NCI-H345 treated with DMSO at 0.1 percent for 48 hours (cell line): ENCODE measurements around the gene KCTD14.
A peak's percentile ranks its signal among the peaks of the same experiment; 100 is the strongest.
"Not testable (repeated sequence)": the region's sequence is repeated elsewhere in the genome, so short reads cannot be mapped to it uniquely, and the experiment has no call there.

Source experiments
- DNase-seq: peaks from one replicate; lab custom pipeline; 2025; ENCODE audit not compliant: unreplicated experiment; lab: John Stamatoyannopoulos, UW

Gene KCTD14

DNA sequence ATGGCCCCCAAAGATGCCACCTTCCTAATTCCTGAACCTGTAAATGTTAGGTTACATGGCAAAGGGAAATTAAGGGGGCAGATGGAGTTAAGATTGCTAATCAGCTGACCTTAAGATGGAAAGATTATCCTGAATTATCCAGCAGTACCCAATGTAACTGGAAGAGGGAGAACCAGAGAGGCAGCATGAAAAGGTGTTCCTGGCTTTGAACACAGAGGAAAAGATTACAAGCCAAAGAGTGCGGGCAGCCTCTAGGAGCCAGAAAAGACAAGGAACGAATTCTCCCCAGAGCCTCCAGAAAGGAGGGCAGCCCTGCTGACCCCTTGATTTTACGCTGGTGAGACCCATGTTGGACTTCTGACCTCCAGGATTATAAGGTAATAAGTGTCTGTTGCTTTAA is 25.5 kb upstream of the KCTD14 start:
- no peak for DNase-seq

DNA sequence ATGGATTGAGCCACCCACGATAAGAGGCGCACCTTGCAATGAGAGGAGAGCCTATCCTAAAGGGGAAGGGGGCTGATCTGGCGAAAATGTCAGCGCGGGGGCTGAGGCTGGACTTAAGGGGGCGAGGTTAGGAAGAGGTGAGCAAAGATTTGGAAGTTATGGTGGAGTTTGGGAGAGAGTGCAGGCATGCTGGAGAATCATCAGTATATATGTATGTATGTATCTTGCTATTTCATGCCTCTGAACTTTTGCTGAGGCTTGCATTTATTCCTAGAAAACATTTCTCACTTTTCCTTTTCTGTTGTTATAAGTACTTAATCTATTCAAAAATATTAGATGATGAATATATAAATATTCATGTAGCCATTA is 23.4 kb upstream of the KCTD14 start:
- no peak for DNase-seq

DNA sequence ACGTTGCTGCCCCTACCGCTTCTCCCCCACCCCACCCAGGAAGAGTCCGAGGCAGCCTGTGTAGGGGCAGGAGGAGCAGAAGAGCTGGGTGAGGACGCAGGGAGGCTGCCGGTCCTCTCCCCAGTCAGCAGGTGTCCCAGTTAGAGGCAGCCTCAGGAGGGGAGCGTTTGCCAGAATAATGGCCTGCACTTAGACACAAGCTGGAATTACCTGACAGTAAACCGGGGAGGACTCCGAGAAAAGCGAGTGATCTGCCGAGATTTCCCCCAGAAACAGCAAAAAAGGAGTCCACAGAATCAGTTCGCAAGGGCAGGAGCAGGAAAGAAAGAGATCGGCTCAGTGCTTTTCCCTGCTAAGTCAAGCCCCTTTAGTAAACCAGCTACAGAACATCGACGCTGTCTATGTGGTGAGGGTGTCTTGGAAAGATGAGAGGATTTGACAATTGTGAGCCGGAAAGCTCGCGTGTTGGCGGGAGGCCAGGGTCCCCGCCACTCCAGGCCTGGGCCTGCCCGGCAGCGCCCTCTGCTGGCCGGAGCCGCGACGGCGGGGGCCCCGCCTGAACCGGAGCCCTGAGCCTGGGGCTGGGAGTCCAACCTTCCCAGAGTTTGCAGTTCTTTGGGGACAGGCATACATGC is 22.9 kb upstream of the KCTD14 start:
- DNase-seq: peak; percentile 79

DNA sequence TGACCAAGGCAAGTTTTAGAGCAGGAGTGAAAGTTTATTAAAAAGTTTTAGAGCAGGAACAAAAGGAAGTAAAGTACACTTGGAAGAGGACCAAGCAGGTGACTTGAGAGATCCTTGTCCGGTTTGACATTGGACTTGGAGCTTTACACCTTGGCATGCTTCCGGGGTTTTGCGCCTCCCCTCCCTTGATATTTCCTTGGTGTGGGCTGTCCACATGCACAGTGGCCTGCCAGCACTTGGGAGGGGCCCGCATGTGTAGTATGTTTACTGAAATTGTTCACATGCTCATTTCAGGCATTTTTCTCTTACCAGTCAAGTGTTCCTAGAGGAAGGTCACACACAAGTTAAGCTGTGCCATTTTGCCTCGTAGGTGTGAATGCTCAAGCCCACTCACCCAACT is 21.6 kb upstream of the KCTD14 start:
- DNase-seq: no peak

DNA sequence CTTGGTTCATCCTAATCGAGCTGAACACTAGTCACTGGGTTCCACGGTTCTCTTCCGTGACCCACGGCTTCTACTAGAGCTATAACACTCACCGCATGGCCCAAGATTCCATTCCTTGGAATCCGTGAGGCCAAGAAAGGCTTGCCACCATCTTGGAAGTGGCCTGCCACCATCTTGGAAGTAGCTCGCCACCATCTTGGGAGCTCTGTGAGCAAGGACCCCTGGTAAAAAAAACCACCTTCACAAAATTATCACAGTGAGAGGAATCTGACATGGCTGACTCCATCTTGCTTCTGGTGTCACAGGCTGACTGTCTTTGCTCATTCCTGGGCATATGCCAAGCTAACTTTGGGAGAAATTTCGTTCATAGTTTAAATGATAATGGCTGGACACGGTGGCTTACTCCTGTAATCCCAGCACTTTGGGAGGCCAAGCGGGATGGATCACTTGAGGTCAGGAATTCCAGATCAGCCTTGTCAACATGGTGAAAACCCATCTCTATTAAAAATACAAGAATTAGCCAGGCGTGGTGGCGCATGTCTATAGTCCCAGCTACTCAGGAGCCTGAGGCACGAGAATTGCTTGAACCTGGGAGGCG is 18.9 kb upstream of the KCTD14 start:
- no peak for DNase-seq

DNA sequence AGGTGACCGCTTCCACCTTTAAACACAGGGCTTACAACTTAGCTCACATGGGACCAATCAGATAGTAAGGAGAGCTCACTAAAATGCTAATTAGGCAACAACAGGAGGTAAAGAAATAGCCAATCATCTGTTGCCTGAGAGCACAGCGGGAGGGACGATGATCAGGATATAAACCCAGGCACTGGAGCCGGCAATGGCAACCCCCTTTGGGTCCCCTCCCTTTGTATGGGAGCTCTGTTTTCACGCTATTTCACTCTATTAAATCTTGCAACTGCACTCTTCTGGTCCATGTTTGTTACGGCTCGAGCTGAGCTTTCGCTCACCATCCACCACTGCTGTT is 18.3 kb upstream of the KCTD14 start:
- DNase-seq: not testable (repeated sequence)

DNA sequence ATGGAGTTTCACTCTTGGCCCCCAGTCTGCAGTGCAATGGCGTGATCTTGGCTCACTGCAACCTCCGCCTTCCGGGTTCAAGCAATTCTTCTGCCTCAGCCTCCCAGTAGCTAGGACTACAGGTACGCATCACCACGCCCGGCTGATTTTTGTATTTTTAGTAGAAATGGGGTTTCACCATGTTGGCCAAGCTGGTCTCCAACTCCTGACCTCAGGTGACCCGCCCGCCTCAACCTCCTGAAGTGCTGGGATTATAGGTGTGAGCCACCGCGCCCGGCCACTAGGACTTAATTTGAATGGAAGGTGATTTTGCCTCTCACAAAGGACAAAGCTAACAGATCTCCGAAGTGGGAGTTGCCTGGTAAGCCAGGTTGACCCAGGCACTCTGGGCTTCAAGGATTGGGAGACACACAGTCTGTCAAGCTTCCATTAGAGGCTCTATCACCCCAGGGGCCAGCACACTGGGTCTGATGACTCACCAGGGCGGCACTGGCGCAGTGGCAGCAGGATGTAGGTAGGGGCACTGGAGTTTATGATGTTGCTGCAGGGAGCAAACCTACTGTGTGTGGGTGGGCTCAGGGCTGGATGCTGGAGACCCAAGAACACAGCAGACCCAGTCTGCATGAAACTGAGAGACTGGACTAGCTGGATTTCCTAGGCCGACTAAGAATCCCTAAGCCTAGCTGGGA is 17.8 kb upstream of the KCTD14 start:
- DNase-seq: no peak

DNA sequence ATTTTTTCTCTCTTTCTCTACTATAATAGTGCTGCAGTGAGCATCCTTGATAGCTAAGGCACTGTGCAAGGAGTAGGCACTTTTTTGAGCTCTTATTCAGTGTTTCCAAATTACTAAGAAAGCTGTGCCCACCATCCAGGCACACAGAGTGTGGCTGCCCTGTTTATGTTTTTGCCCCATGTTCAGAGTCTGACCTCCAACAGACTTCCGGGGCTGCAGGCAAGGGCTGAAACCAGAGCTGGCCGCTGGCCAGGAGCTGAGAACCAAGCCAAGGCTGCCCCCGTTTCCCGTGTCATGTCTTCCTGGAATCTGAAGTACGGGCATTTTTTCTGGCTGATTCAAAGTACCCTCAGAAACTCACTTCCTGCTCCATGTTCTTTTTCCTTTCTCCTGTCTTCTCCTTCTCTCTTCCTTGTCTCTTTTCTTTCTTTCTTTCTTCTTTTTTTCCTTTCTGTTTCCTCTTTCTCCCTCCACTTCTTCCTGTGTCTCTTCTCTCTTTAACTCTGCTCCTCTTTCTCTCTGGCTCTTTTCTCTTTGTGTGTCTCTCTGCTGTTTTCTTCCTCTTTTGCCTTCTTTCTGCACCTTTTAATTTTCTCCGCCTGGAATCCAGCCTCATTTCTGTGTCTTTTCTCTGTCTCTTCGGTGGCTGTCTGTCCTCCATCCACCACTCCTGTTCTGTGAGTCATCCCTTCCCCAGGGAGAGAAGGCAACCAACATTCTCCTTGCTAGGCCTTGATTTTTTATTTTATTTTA is 17.0 kb upstream of the KCTD14 start:
- DNase-seq: peak; percentile 45

DNA sequence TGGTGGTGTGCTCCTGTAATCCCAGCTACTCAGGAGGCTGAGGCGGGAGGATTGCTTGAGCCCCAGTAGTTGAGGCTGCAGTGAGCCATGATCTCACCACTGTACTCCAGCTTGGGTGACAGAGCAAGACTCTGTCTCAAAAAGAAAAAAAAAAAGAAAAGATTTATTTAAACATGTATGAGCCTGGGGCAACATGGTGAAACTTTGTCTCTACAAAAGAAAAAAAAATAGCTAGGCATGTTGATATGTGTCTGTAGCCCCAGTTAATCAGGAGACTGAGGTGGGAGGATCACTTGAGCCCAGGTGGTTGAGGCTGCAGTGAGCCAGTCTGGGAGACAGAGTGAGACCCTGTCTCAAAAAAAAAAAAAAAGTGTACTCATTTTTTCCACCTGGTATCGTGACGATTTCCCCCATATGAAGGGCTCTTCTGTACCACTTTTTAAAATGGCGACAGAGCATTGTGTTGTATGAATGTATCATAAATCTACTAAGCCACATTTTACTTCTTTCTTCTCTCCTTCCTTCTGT is 16.4 kb upstream of the KCTD14 start:
- peak; percentile 45 for DNase-seq

DNA sequence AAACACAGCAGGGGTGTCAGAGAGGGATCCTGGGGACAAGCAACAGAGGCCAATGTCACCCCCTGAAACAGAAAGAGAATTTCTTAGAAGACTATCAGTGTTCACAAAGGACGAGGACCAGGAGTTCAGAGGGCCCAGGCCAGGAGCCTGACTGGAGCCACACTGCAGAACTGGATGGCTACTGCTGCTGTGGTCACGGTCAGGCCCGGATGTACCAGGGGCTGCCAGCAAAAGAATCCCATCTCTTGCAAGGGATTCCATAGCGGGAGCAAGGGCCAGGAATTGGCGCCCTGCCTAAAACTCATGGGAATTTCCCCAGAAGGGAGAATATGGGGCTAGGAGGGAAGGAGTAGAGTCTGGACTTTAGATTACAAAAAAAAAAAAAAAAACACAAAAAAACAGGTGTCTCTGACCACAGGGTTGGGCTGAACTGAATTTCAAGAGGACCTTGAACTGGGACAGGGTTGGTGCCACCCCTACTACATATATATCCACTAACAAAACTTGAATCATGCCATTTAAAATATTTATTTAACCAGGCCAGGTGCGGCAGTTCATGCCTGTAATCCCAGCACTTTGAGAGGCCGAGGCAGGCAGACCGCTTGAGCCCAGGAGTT is 15.7 kb upstream of the KCTD14 start:
- DNase-seq: no peak

DNA sequence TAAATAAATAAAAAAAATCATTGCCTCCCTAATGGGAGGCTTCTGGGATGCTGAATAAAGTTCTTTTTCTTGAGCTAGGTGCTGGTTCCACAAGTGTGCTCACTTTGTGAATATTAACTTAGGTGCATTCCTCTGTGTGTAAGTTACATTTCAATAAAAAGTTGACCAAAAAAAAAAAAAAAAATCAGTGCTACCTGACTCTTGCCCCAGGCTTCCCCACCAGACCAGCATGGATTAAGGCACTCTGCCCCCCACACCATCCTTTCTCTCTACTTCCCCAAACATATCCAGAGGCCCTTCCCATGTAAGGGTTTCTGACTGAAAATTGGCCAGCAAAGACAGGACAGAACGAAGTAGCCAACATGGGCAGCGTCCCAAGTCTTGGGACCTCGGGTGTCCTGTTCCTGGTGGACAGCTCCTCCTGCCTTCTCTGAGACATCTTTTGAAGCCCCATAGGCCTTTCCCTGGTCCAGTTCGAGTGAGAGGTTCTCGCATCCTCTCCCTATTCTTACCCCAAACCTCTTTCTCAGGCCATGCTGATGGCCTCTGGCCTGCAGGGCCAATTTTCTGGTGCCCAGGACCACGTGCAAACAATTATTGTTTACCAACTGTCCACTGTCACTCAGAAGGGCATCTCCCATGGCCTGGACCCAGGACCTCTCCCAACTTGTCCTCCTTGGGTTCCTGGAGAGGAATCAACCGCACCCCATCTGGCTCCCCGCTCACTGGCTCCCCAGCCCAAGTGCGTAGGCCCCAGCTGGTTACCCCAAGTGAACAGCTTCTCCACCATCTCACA is 14.9 kb upstream of the KCTD14 start:
- no peak for DNase-seq

DNA sequence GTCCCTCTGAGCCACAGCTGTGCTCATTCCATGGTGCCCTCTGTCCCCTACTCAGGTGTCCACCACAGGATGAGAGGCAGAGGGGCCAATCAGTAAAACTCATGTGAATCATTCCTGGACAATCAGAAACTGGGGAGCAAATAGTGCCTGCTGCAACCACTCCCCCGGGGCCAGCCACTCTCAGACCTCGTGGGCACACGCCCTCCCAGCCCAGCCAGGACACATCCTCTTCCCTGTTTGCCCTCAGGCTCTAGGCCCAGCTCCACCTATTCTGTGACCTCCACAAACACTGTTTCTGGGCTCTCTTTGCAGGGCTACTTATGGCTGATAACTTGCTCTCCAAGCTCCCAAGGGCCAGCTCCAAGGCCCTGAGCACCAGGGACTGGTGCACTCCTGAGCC is 14.0 kb upstream of the KCTD14 start:
- DNase-seq: no peak

DNA sequence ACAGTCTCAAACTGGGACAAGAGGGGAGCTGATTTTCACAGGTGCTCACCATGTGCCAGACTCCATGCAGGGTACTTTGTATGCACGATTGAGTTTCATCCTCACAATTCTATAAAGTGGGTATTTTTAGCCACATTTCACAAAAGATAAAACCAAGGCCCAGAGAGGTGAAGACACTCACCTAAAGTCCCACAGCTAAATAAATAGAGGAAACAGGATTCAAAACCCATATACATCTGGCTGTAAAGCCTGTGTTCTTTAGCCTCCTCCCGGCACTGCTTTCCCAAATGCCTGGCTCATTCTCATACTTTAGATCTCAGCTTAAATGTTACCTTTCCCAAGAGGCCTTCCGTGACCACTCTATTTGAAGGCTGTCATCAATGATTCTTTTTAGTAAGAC is 13.2 kb upstream of the KCTD14 start:
- no peak for DNase-seq

DNA sequence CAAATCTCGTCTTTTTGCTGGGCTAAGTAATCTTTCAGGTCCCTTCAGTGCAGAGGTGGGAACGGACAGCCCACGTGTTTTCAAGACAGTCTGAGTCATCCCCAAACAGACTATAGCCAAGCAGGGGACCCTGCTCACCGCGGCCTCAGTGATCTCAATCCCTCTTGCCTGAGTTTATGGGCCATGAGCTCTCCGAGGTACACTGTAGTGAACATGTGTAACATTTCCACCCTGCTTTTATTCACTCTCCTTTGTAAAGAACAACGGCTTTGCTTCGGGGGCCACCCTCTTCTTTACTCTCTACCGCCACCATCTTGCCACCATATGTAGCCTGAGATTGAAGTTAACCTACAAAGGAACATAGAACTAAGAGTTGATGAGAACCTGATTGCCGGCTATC is 11.5 kb upstream of the KCTD14 start:
- DNase-seq: no peak

DNA sequence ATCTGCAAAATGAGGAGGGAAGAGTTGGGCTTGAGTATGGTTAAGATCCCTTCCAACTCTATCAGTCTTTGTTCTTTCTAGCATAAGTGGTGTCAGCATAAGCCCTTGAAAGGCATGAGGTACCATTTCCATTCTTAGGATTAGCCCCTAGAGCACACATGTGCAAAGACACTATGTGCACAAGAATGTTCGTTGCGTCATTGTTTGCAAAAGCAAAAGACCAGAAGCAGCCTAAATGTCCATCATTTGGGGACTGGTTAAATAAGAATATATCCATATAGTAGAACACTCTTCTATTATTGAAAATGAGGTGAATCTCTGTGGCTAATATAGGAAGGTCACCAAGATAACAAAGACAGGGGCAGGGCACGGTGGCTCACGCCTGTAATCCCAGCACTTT is 10.0 kb upstream of the KCTD14 start:
- DNase-seq: no peak

DNA sequence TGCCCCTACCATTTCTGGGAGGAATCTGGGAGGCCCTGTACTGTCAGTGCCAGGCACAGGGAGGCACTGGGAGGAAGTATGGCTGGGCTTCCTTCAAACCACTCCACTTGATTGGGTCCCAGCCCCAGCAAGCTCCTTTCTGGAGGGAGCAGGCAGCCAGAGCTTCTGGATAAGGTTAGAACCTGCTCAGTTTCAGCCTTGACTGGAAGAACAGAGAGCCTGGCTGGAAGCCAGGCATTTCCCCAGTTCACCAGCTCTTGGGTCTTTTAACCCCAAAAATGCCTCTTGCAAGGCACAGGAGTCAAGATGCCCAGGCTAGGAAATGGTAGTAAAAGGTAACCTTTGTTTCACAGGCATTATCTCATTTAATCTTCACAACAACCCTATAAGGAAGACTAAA is 9.0 kb upstream of the KCTD14 start:
- DNase-seq: no peak

DNA sequence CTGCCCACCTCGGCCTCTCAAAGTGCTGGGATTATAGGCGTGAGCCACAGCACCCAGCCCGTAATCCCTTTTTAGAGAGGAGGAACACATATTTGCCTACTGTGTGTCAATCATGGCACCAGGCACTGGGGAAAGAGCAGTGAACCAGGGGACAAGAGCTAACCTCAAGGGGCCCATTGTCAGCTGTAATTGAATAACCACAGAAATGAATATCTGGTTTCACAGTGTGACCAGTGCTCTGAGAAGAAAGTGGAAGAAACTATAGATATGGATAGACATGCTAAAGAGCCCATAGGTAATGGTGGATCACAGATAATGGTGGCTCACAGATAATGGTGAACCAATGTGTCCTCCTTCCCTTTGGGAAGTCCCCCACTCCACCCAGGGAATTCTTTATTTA is 8.6 kb upstream of the KCTD14 start:
- no peak for DNase-seq

DNA sequence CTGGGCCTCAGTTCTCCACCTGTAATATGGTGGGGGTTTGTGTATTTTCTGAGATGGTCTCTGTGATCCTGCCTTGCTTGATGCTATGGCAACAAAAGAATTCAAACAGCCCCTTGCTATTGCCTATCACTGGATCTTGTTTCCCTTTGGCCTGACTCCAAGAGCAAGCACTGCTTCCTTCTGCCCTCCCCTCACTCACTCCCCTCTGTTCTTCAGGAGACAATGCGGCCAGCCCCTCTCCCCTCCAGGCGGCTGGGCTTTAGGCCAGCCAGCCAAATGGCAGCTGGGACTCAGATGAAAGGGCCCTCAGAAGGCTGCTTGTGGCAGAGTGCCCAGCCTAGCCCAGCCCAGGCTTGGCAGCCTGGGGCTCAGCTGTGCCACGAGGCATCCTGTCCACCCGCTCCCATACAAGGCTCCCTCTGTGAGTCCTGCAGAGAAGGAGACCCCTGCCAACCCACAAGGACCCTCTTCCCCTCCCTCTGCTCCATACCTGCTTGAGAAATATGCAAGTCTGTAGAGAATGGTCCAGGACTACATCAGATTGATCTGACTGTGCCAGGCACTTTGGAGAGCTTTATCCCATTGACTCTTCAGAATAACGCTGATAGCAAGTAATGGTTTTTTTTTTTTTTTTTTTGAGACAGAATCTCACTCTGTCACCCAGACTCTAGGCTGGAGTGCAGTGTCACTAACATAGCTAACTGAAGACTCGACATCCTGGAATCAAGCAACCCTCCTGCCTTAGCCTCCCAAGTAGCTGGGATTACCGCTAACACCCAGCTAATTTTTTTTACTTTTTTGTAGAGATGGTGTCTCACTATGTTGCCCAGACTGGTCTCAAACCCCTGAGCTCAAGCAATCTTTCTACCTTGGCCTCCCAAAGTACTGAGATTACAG is 7.6 kb upstream of the KCTD14 start:
- DNase-seq: peak; percentile 97

DNA sequence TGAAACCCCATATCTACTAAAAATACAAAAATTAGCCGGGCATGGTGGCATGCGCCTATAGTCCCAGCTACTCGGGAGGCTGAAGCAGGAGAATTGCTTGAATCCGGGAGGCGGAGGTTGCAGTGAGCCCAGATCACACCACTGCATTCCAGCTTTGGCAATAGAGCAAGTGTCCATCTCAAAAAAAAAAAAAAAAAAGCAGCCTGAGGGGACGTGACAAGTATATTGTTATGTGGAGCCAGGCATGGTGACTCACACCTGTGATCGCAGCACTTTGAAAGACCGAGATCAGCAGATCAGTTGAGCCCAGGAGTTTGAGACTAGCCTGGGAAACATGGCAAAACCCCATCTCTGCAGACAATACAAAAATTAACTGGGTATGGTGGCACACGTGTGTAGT is 5.3 kb upstream of the KCTD14 start:
- not testable (repeated sequence) for DNase-seq

DNA sequence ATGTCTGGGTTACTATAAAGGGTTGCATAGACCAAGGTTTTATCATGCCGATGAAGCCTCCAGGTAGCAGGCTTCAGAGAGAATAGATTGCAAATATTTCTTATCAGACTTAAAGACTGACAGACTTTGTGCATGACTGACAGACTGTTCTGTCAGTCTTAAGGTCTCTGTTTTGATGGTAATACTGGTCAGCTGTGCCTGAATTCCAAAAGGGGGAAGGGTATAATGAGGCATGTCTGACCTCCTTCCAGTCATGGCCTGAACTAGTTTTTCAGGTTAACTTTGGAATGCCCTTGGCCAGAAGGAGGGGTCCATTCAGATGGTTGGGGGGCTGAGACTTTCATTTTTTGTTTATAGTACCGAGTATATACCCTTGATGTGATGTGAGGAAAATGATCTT is 4.7 kb upstream of the KCTD14 start:
- DNase-seq: no peak
